Peyer's patch (tissue), 4 donors: ENCODE measurements around the gene NPRL2.

ENCODE experiments used
- POLR2A ChIP-seq, 2 donors: fragments of 450-650 bp; IDR thresholded peaks; one replicate each; pipeline ENCODE4 v1.5.1; 2017; ENCODE audit warnings: antibody characterized with exemption in 2 of 2, mild to moderate bottlenecking in 2 of 2, moderate library complexity in 2 of 2
- TF ChIP-seq, protein P1 (sequence below), 6 experiments: fragments of 450-650 bp in 4 of 6; fragments of 200-600 bp in 2 of 6; sonication (generic) in 1 of 6; IDR thresholded peaks; one replicate each; pipeline ENCODE4 v1.5.1; 2017 to 2019; ENCODE audit warnings: antibody characterized with exemption in 6 of 6, mild to moderate bottlenecking in 3 of 6, moderate library complexity in 1 of 6

- TF ChIP-seq, protein P1, sequence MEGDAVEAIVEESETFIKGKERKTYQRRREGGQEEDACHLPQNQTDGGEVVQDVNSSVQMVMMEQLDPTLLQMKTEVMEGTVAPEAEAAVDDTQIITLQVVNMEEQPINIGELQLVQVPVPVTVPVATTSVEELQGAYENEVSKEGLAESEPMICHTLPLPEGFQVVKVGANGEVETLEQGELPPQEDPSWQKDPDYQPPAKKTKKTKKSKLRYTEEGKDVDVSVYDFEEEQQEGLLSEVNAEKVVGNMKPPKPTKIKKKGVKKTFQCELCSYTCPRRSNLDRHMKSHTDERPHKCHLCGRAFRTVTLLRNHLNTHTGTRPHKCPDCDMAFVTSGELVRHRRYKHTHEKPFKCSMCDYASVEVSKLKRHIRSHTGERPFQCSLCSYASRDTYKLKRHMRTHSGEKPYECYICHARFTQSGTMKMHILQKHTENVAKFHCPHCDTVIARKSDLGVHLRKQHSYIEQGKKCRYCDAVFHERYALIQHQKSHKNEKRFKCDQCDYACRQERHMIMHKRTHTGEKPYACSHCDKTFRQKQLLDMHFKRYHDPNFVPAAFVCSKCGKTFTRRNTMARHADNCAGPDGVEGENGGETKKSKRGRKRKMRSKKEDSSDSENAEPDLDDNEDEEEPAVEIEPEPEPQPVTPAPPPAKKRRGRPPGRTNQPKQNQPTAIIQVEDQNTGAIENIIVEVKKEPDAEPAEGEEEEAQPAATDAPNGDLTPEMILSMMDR (IDR thresholded peaks at IDR 0.05) = no peak
- TF ChIP-seq POLR2A (IDR thresholded peaks at IDR 0.05) = no peak
These were observed 42.5 kb upstream of the NPRL2 start for GRCh38 chr3:50393061-50393460.
